Kidney (tissue), 14 donors: Measurements from ENCODE around the gene EMP3. TPM values are rescaled to one million over a fixed set of nuclear protein-coding genes. Genes with fewer than 3 reads are reported as not detected.

Experiments
- DNase-seq, 5 donors: peaks; one replicate each; pipeline ENCODE4 v3.0.0-alpha.2; 2013 to 2020
- FAIRE-seq: peaks from 2 replicates; lab custom pipeline; 2012; peaks lifted over from hg19 to GRCh38; lab: Jason Lieb, UNC
- H3K27ac ChIP-seq, 2 donors: one replicate each; pipeline ENCODE4 v1.7.0; 2013; ENCODE audit warnings: low read depth in 2 of 2, low read length in 2 of 2, inconsistent platforms in 1 of 2
- H3K27me3 ChIP-seq: one replicate; pipeline ENCODE4 v1.7.1; 2013; ENCODE audit warnings: low read length, inconsistent platforms; ENCODE audit not compliant: control insufficient read depth, insufficient read depth
- H3K36me3 ChIP-seq, 3 donors: one replicate each; pipeline versions ENCODE4 v1.7.0 to v1.7.1; 2013; ENCODE audit warnings: low read length in 3 of 3, control low read depth in 1 of 3, inconsistent platforms in 1 of 3; ENCODE audit not compliant: insufficient read depth in 3 of 3, control insufficient read depth in 2 of 3
- H3K4me1 ChIP-seq, 3 donors: one replicate each; pipeline versions ENCODE4 v1.7.0 to v1.7.1; 2013; ENCODE audit warnings: low read length in 3 of 3, inconsistent platforms in 1 of 3, low read depth in 1 of 3; ENCODE audit not compliant: control insufficient read depth in 2 of 3, insufficient read depth in 2 of 3
- H3K4me3 ChIP-seq, 3 donors: one replicate each; pipeline versions ENCODE4 v1.7.0 to v1.8.1; 2013; ENCODE audit warnings: low read length in 3 of 3, control low read depth in 1 of 3, inconsistent platforms in 1 of 3
- H3K9ac ChIP-seq, 3 donors: one replicate each; pipeline versions ENCODE4 v1.7.0 to v1.7.1; 2013; ENCODE audit warnings: low read length in 3 of 3, control low read depth in 1 of 3, inconsistent platforms in 1 of 3
- H3K9me3 ChIP-seq, 3 donors: one replicate each; pipeline versions ENCODE4 v1.7.0 to v1.7.1; 2013; ENCODE audit warnings: low read length in 3 of 3, control low read depth in 1 of 3, inconsistent platforms in 1 of 3; ENCODE audit not compliant: control insufficient read depth in 2 of 3, insufficient read depth in 1 of 3
- CTCF ChIP-seq: IDR thresholded peaks from 3 replicates; pipeline ENCODE4 v1.5.1; 2012; ENCODE audit warnings: mild to moderate bottlenecking, moderate library complexity, borderline replicate concordance; ENCODE audit not compliant: insufficient read depth; ENCODE audit errors: extremely low read depth
- intact Hi-C: fragments of 100-400 bp; cut with DNase I; formaldehyde crosslinking; loops from one replicate; pipeline ENCODE4 v1.11.1; 2022
- polyA plus RNA-seq: library from polyadenylated mRNA; stranded (reverse); fragments of 350-450 nt; fragmentation: Illumina TruSeq; extraction: RNeasy Lipid Tissue Mini Kit (QIAGEN cat#74804); gene quantifications from one replicate; pipeline ENCODE4 v1.2.3, GENCODE V29; 2014; ENCODE audit warnings: low read depth, low replicate concordance; ENCODE audit not compliant: insufficient read depth
- total RNA-seq: library from RNA; stranded (reverse); fragmentation: NEBNext Ultra II Directional; extraction: Animal tissue kit (Norgen Biotek cat#: 25700); gene quantifications from one replicate; pipeline ENCODE4 v1.2.1, GENCODE V29; 2021
- donor health status: control.
- donor health status: control.
- donor health status: control.
- donor health status: control.
- donor health status: control.
- donor health status: DM: yes; HTN: yes; CAD: no.
- donor health status: Normal renal cell carcinoma (clear cell type).

The EMP3 gene
- total and polyA plus RNA-seq, 2 donors from 2014 or later = 75.9 to 78.6 TPM

DNA sequence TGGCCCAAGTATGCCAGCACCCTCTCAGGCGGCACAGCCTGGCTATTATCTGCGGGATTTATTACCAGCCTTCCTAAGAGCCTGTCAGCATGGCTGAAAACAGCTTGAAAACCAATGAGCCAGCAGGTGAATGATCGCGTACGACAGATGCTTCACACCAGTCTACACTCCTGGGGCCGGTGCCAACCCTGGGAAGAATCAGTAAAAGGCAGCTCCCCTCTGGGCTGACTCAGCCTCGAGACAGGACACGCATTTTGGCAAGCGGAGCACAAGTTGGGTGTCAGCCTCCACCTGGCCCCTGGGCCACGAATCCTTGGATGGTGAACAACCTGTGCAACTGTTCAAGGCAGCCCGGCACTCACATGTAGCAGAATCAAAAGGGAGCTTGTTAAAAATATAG, 15.6 kb downstream of the EMP3 start:
- Histone ChIP-seq H3K4me1 (no peaks in the 10 kb centered on the region), H3K9ac (no peak overlapping the region), H3K27me3 (no peaks in the 10 kb centered on the region), H3K36me3 (peaks cover 0 to 5% (median 3%) of the 10 kb centered on the region in 3 donors), H3K27ac (no peak overlapping the region), H3K9me3 (no peaks in the 10 kb centered on the region), H3K4me3 (no peak overlapping the region)
- no peak for DNase-seq
- intact Hi-C loops = no loop called here
- TF ChIP-seq CTCF = no peak
- no peak for FAIRE-seq

GRCh38 chr19:48341515-48342413, 16.4 kb downstream of the EMP3 start:
- no peak for FAIRE-seq
- no peak overlapping the region for H3K27ac ChIP-seq
- DNase-seq = no peak
- TF ChIP-seq CTCF = no peak
- no peaks in the 10 kb centered on the region for H3K9me3 ChIP-seq
- no peaks in the 10 kb centered on the region for H3K4me1 ChIP-seq
- intact Hi-C loops = no loop called here
- no peak overlapping the region for H3K9ac ChIP-seq
- peaks cover 0 to 5% (median 3%) of the 10 kb centered on the region in 3 donors for H3K36me3 ChIP-seq
- no peaks in the 10 kb centered on the region for H3K27me3 ChIP-seq
- H3K4me3 ChIP-seq = no peak overlapping the region

- intact Hi-C loops = no loop called here
- DNase-seq (no peak), FAIRE-seq (no peak)
- H3K4me3 ChIP-seq = no peak overlapping the region
- peaks cover 0 to 5% (median 3%) of the 10 kb centered on the region in 3 donors for H3K36me3 ChIP-seq
- no peak for TF ChIP-seq CTCF
- no peaks in the 10 kb centered on the region for H3K4me1 ChIP-seq
- no peak overlapping the region for H3K27ac ChIP-seq
- no peaks in the 10 kb centered on the region for H3K27me3 ChIP-seq
- H3K9ac ChIP-seq = no peak overlapping the region
- no peaks in the 10 kb centered on the region for H3K9me3 ChIP-seq
Observed at GRCh38 chr19:48342414-48342738, 17.0 kb downstream of the EMP3 start.
